ENCODE results near the gene CHST7.
"Not testable (repeated sequence)": the region's sequence is repeated elsewhere in the genome, so short reads cannot be mapped to it uniquely, and the experiment has no call there.

Gene CHST7

DNA sequence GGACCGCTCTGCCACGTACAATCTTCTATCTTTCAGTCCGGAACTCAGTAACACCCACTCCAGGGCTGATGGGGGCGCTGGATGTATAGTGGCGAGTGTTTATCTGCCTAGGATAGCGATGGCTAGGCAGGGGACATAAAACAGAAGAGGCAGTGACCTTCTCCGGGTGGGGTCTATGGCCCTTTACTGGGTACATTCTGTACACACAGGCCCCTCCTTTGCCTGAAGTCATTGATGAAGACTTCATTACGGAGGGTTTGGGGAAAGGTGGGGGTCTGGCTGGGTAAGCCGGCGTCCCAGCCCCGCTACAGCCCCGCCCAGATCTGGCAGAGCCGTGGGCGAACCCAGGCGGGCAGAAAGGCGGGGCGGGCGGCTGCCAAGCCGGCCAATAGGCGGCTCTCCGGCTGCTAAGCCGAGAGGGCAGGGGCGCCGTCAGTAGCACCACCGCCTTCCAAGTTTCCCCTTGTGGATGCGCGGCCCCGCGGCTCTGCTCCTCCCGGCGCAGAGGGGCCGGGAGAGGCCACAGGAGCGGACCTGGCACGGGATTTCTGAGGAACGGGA is at the start of gene CHST7:
Gene CHST7, plus strand, starts transcription at position 435 of the 561 bp plus-strand sequence. CDS start 167 bp downstream, outside the sequence.
- peak; percentile 69 for DNase-seq
- Mint-ChIP-seq H3K9me3 (no peaks in the 10 kb centered on the region), H3K4me3 (peak within 1 kb of the TSS; percentile 76), H3K4me1 (ENCODE audit: low read depth) (peaks cover 46% of the 10 kb centered on the region), H3K27ac (peak within 1 kb of the TSS; percentile 91), H3K27me3 (peaks cover 32% of the 10 kb centered on the region), H3K36me3 (ENCODE audit: low read depth) (peaks cover 8% of the 10 kb centered on the region)

DNA sequence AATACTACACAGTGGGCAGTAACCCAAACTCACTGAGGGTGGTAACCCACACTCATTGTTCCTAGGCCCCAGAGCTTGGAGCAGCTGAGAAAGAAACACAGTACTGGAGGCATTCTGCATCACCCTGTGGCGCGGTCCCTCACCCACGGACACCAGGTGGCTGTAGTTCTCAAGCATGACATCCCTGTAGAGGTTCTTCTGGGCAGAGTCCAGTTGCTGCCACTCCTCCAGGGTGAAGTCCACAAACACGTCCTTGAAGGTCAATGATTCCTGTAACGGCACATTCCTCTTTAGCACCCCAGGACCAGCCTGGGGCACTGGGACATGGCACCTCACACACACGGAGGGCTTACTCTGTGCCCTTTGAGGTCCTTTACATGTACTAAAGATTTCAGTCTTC is 44.9 kb upstream of the CHST7 start:
- H3K27me3 Mint-ChIP-seq; DNase-seq; H3K4me3 Mint-ChIP-seq; H3K4me1 Mint-ChIP-seq (ENCODE audit: low read depth); H3K9me3 Mint-ChIP-seq; H3K27ac Mint-ChIP-seq; H3K36me3 Mint-ChIP-seq (ENCODE audit: low read depth): not testable (repeated sequence)

GRCh38 chrX:46529740-46530403 is 43.7 kb upstream of the CHST7 start:
- H3K4me3 Mint-ChIP-seq; H3K36me3 Mint-ChIP-seq (ENCODE audit: low read depth); H3K9me3 Mint-ChIP-seq; H3K4me1 Mint-ChIP-seq (ENCODE audit: low read depth); DNase-seq; H3K27ac Mint-ChIP-seq; H3K27me3 Mint-ChIP-seq: not testable (repeated sequence)

- H3K9me3 Mint-ChIP-seq; DNase-seq; H3K4me1 Mint-ChIP-seq (ENCODE audit: low read depth); H3K4me3 Mint-ChIP-seq; H3K27ac Mint-ChIP-seq; H3K36me3 Mint-ChIP-seq (ENCODE audit: low read depth); H3K27me3 Mint-ChIP-seq: not testable (repeated sequence)
These were observed 43.1 kb upstream of the CHST7 start for GRCh38 chrX:46530404-46530908.

DNA sequence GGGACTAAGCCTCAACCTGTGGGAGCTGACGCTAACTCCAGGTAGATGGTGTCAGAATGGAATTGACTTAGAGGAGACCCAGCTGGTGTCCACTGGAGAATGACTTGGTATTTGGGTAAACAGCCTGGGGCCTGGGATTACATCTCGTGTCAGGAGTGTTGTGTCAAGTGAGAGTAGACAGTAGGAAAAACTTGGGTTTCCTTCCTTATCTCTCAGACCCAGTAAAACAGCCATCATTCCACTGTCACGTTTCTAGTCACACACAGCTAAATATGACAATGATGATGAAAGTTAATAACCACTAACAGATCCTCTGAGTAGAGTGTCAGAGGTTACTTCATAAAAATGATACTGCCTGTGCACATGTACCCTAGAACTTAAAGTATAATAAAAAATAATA is 42.1 kb upstream of the CHST7 start:
- Mint-ChIP-seq H3K36me3 (ENCODE audit: low read depth) (no peaks in the 10 kb centered on the region), H3K9me3 (no peaks in the 10 kb centered on the region), H3K27me3 (peaks cover 4% of the 10 kb centered on the region), H3K4me1 (ENCODE audit: low read depth) (no peaks in the 10 kb centered on the region), H3K27ac (no peak overlapping the region), H3K4me3 (no peak overlapping the region)
- no peak for DNase-seq

GRCh38 chrX:46543441-46543840 is 30.1 kb upstream of the CHST7 start:
- H3K27me3 Mint-ChIP-seq = peaks cover 19% of the 10 kb centered on the region
- no peak overlapping the region for H3K27ac Mint-ChIP-seq
- H3K36me3 Mint-ChIP-seq (ENCODE audit: low read depth) = peaks cover 29% of the 10 kb centered on the region
- no peak for DNase-seq
- no peak overlapping the region for H3K4me3 Mint-ChIP-seq
- H3K9me3 Mint-ChIP-seq = no peaks in the 10 kb centered on the region
- peaks cover 33% of the 10 kb centered on the region for H3K4me1 Mint-ChIP-seq (ENCODE audit: low read depth)

DNA sequence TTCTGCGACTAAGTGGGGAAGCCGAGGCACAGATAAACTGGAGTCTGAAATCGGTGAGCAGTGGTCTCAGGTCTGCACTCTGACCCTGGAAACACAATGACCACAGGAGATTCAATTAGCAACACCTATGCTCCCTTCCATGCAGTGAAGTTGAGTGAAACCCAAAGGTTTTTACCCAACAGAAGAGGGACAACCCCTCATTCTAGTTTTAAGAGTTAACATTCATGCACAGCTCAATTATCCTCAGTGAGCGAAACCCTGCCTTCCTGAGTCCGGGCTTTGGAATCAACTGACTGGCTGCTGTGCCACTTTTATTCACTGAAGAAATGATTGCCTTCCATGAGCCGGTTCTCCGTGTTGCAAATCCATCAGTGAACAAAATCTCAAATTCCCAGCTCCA is 29.0 kb upstream of the CHST7 start:
- Mint-ChIP-seq H3K27ac (peak overlapping the region; percentile 97), H3K36me3 (ENCODE audit: low read depth) (peaks cover 37% of the 10 kb centered on the region), H3K27me3 (peaks cover 20% of the 10 kb centered on the region), H3K4me1 (ENCODE audit: low read depth) (peaks cover 38% of the 10 kb centered on the region), H3K4me3 (peak overlapping the region; percentile 91)
- H3K9me3 Mint-ChIP-seq, DNase-seq: not testable (repeated sequence)

- H3K36me3 Mint-ChIP-seq (ENCODE audit: low read depth) = peaks cover 37% of the 10 kb centered on the region
- DNase-seq = peak; percentile 92
- H3K27me3 Mint-ChIP-seq = peaks cover 17% of the 10 kb centered on the region
- peaks cover 38% of the 10 kb centered on the region for H3K4me1 Mint-ChIP-seq (ENCODE audit: low read depth)
- no peaks in the 10 kb centered on the region for H3K9me3 Mint-ChIP-seq
- H3K27ac Mint-ChIP-seq = peak within 1 kb of the TSS; percentile 97
- H3K4me3 Mint-ChIP-seq = peak within 1 kb of the TSS; percentile 91
These were observed 28.2 kb upstream of the CHST7 start, which contains the start of gene ZNF674 for GRCh38 chrX:46545111-46546005. ZNF674 (minus strand) TSS chrX:46545421; CDS start chrX:46542087, 3,334 bp downstream.

DNA sequence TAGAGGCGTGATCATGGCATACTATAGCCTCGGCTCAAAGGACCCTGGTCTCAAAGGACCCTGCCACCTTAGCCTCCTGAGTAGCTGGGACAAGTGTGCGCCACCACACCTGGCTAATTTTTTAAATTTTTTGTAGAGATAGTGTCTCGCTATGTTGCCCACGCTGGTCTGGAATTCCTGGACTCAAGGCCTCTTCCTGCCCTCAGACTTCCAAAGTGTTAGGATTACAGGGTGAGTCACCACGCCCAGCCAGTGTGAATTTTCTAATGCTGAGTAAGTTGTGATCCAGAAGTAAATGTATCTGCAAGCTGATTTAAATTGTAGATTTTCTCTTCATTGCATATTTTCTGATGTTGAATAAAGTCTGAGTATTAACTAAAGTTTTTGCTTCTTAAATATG is 25.7 kb upstream of the CHST7 start:
- peaks cover 37% of the 10 kb centered on the region for H3K36me3 Mint-ChIP-seq (ENCODE audit: low read depth)
- no peak overlapping the region for H3K4me3 Mint-ChIP-seq
- DNase-seq = no peak
- peaks cover 36% of the 10 kb centered on the region for H3K4me1 Mint-ChIP-seq (ENCODE audit: low read depth)
- H3K27me3 Mint-ChIP-seq = peaks cover 12% of the 10 kb centered on the region
- no peaks in the 10 kb centered on the region for H3K9me3 Mint-ChIP-seq
- H3K27ac Mint-ChIP-seq = no peak overlapping the region

GRCh38 chrX:46549914-46550313 is 23.7 kb upstream of the CHST7 start:
- DNase-seq = no peak
- peaks cover 37% of the 10 kb centered on the region for H3K36me3 Mint-ChIP-seq (ENCODE audit: low read depth)
- H3K27ac Mint-ChIP-seq = no peak overlapping the region
- H3K4me3 Mint-ChIP-seq = no peak overlapping the region
- H3K4me1 Mint-ChIP-seq (ENCODE audit: low read depth) = peaks cover 19% of the 10 kb centered on the region
- H3K27me3 Mint-ChIP-seq = peaks cover 9% of the 10 kb centered on the region
- no peaks in the 10 kb centered on the region for H3K9me3 Mint-ChIP-seq

GRCh38 chrX:46551494-46552128 is 22.0 kb upstream of the CHST7 start:
- Mint-ChIP-seq H3K4me3 (no peak overlapping the region), H3K4me1 (ENCODE audit: low read depth) (peaks cover 16% of the 10 kb centered on the region)
- DNase-seq = no peak

DNA sequence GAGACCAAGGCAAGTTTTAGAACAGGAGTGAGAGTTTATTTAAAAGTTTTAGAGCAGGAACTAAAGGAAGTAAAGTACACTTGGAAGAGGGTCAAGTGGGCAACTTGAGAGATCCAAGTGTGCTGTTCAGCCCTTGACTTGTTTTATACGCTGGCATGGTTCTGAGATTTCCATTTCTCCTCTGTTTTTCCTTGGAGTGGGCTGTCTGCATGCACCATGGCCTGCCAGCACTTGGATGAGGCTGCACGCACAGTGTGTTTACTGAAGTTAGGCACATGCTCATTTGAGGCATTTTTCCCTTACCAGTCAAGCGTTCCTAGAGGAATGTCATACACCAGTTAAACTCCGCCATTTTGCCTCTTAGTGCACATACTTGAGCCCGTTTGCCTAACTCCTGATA is 19.6 kb upstream of the CHST7 start:
- no peak for DNase-seq
- H3K9me3 Mint-ChIP-seq = no peaks in the 10 kb centered on the region
- peaks cover 3% of the 10 kb centered on the region for H3K36me3 Mint-ChIP-seq (ENCODE audit: low read depth)
- H3K27ac Mint-ChIP-seq = no peak overlapping the region
- H3K4me1 Mint-ChIP-seq (ENCODE audit: low read depth) = peaks cover 2% of the 10 kb centered on the region
- H3K27me3 Mint-ChIP-seq = peaks cover 7% of the 10 kb centered on the region
- no peak overlapping the region for H3K4me3 Mint-ChIP-seq

More at GRCh38 chrX:46551494-46552128, 22.0 kb upstream of the CHST7 start:
- H3K27ac Mint-ChIP-seq = no peak overlapping the region
- H3K9me3 Mint-ChIP-seq = no peaks in the 10 kb centered on the region
- peaks cover 21% of the 10 kb centered on the region for H3K36me3 Mint-ChIP-seq (ENCODE audit: low read depth)
- H3K27me3 Mint-ChIP-seq = peaks cover 6% of the 10 kb centered on the region

DNA sequence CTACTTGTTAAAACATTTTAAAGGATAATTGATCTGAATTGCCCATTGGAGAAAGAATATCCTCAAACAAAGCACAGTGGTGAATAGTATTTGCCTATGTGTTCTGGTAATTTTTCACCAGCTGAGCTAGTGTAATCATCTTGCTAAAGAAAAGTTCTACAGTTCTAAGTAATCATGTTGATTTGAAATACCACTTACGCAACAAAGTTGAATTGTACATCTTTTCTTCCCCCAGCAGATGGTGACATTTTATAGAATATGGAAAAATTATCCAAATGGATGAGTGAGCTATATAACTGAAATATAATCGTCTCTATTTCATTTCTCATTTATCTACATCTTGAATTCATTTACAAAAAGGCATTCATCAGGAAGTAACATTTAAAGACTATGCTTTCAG is 18.6 kb upstream of the CHST7 start:
- Mint-ChIP-seq H3K27me3 (peaks cover 9% of the 10 kb centered on the region), H3K9me3 (no peaks in the 10 kb centered on the region), H3K36me3 (ENCODE audit: low read depth) (no peaks in the 10 kb centered on the region), H3K4me3 (no peak overlapping the region), H3K4me1 (ENCODE audit: low read depth) (no peaks in the 10 kb centered on the region), H3K27ac (no peak overlapping the region)
- DNase-seq = no peak

DNA sequence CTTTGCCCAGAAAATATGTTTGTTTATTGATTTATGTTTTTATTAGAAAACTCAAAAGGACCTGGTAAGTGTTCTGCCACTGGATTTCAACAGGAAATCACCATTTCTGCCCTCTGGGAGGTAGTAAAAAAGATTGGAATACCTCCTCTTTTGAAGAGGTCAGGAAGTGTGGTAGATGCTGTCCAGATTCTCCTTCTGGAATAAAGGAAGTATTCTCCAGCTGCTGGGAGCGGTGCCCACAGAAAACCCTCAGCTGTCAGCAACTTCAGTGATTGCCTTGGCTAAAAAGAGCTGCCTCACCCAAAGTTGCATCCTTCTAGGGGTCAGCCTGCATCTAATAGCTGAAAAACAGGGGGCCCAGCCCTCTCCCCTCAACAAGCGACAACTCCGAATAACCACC is 14.5 kb upstream of the CHST7 start:
- Mint-ChIP-seq H3K4me3 (no peak overlapping the region), H3K36me3 (ENCODE audit: low read depth) (no peaks in the 10 kb centered on the region), H3K4me1 (ENCODE audit: low read depth) (peaks cover 12% of the 10 kb centered on the region), H3K27ac (no peak overlapping the region), H3K9me3 (no peaks in the 10 kb centered on the region), H3K27me3 (peaks cover 20% of the 10 kb centered on the region)
- no peak for DNase-seq
